Astrocyte of the cerebellum (primary cell): ENCODE data around the gene GNL1.
"Not testable (repeated sequence)": the region's sequence is repeated elsewhere in the genome, so short reads cannot be mapped to it uniquely, and the experiment has no call there.

Experiments used
- DNase-seq: peaks from one replicate; pipeline ENCODE4 v3.0.0-alpha.2; 2011; ENCODE audit warnings: low read depth
- H3K4me3 ChIP-seq: 2 replicates; pipeline ENCODE4 v1.5.1; 2011; ENCODE audit warnings: mild to moderate bottlenecking, low read depth, low read length, moderate library complexity
- CTCF ChIP-seq: IDR thresholded peaks from 2 replicates; pipeline ENCODE4 v1.5.1; 2012; ENCODE audit warnings: low read length, low read depth, moderate library complexity, mild to moderate bottlenecking; ENCODE audit errors: missing control alignments
- in situ Hi-C: cut with HindIII; loops from 2 replicates; pipeline ENCODE4 v1.10.0; 2017; ENCODE audit warnings: low sequenced_read_pairs

The GNL1 gene

DNA sequence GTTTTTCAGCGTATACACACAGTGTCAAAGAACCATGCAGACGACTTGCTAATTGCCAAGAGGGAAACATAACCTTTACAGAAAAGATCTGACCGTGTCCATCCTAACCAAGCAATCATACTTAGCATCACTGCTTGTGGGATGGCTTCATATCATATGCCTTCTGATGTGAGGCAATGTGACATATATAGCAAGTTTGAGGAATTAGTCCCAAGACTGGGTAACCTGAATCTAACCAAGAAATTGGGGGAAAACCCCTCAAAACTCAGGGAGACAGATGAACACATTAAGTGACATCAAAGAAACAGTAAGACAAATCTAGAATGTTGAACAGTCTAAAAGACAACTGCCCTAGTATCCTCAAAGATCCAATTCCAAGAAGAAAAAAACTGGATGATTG lies 18.4 kb downstream of the GNL1 start:
- H3K4me3 ChIP-seq, result no peak overlapping the region
- DNase-seq, result no peak
- in situ Hi-C loops, result no loop called here
- no peak for TF ChIP-seq CTCF

DNA sequence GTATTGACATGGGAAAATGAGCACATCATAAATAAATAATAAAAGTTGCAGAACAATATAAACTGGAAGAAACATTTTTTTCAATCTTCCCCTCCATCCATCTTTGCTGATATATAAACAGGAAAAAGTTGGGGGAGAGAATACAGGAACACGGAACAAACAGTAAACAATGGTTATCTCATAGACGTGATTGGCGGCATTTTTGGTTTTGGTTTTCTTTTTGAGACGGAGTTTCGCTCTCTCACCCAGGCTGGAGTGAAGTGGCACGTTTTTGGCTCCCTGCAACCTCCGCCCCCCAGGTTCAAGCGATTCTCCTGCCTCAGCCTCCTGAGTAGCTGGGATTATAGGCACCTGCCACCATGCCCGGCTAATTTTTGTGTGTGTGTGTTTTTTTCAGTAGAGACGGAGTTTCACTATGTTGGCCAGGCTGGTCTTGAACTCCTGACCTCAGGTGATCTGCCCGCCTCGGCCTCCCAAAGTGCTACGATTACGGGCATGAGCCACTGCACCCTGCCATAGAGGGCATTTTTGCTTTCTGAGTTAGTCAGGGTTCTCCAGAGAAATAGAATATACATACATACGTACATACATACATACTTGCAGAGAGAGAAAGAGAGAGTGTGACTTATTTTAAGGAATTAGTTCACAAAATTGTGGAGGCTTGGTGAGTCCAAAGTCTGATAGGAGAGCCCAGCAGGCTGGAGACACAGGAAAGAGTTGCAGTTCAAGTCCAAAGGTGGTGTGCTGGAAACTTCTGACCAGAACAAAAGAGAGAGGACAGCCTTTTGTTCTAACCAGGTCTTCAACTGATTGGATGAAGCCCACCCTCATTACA lies 22.6 kb downstream of the GNL1 start:
- DNase-seq, result no peak
- in situ Hi-C loops, result no loop called here
- no peak overlapping the region for H3K4me3 ChIP-seq
- no peak for TF ChIP-seq CTCF

DNA sequence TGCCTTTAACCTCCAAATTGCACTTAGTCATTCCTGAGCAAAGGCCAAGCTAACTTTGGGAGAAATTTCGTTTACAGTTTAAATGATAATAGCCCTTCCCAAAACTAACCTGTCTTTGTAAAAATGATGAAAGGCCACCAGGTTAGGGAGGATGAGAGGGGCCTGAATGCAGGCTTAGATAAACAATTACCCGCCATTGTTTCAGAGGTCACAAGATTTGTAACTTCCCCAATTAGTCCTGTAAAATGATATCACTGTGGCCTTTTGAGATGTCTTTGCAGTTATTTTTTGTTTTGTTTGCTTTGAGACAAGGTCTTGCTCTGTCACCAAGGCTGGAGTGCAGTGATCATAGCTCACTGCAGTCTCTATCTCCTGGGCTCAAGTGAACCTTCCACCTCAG lies 26.3 kb downstream of the GNL1 start:
- in situ Hi-C loops, result no loop called here
- no peak overlapping the region for H3K4me3 ChIP-seq
- DNase-seq, result no peak
- no peak for TF ChIP-seq CTCF

GRCh38 chr6:30529349-30529875 lies 26.9 kb downstream of the GNL1 start:
- DNase-seq, H3K4me3 ChIP-seq, in situ Hi-C loops: not testable (repeated sequence)

- in situ Hi-C loops, DNase-seq, H3K4me3 ChIP-seq: not testable (repeated sequence)
Measured at GRCh38 chr6:30526444-30526843, 29.8 kb downstream of the GNL1 start.

GRCh38 chr6:30521952-30522351 lies 34.3 kb downstream of the GNL1 start:
- in situ Hi-C loops, H3K4me3 ChIP-seq, DNase-seq: not testable (repeated sequence)

- DNase-seq, in situ Hi-C loops, H3K4me3 ChIP-seq: not testable (repeated sequence)
Measured at GRCh38 chr6:30521082-30521481, 35.2 kb downstream of the GNL1 start.

- no peak for TF ChIP-seq CTCF
- DNase-seq, result no peak
- in situ Hi-C loops, result no loop called here
- H3K4me3 ChIP-seq, result no peak overlapping the region
Measured at GRCh38 chr6:30520522-30520921, 35.8 kb downstream of the GNL1 start.

GRCh38 chr6:30518505-30519145 lies 37.7 kb downstream of the GNL1 start:
- H3K4me3 ChIP-seq, in situ Hi-C loops, DNase-seq: not testable (repeated sequence)

DNA sequence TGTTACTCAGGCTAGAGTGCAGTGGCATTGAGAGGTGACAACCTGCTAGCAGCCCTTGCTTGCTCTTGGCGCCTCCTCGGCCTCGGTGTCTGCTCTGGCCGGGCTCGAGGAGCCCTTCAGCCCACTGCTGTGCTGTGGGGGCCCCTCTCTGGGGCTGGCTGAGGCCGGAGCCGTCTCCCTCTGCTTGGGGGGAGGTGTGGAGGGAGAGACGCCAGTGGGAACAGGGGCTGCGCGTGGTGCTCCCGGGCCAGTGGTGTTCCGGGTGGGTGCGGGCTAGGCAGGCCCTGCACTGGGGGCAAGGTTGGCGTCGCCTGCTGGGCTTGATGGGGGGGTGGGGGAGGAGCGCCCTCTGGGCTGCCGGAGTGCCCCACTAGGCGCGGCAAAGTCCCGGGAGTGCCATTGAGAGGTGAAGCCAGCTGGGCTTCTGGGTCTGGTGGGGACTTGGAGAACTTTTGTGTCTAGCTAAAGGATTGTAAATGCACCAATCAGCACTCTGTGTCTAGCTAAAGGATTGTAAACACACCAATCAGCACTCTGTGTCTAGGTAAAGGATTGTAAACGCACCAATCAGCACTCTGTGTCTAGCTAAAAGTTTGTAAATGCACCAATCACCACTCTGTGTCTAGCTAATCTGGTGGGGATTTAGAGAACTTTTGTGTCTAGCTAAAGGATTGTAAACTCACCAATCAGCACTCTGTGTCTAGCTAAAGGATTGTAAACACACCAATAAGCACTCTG lies 38.4 kb downstream of the GNL1 start:
- H3K4me3 ChIP-seq, in situ Hi-C loops, DNase-seq: not testable (repeated sequence)

DNA sequence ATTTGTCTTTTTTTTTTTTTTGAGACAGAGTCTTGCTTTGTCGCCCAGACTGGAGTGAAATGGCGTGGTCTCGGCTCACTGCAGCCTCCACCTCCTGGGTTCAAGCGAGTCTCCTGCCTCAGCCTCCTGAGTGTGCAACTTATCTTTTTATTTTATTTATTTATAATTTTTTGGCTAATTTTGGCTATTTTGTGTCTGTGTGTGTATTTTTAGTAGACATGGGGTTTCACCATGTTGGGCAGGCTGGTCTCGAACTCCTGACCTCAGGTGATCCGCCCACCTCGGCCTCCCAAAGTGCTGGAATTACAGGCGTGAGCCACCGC lies 39.6 kb downstream of the GNL1 start:
- in situ Hi-C loops, DNase-seq: not testable (repeated sequence)
- H3K4me3 ChIP-seq, result peak overlapping the region; percentile 33
